PC-9 (cell line): ENCODE results near the gene TMEM63C. TPM values are rescaled to one million over a fixed set of nuclear protein-coding genes. Genes with fewer than 3 reads are reported as not detected.
A peak's percentile ranks its signal among the peaks of the same experiment; 100 is the strongest.

ENCODE experiments used
- BruUV-seq: library from RNA; stranded (reverse); fragments of 400-500 nt; replicated peaks from 2 replicates; lab custom pipeline; 2021; lab: Mats Ljungman, UMichigan
- CTCF ChIA-PET: fragments of 300-600 bp; sonication (Branson Sonifier 250); formaldehyde crosslinking; loops from one replicate; lab custom pipeline; 2022; ENCODE audit warnings: antibody characterized with exemption; lab: Charles Lee
- POLR2A ChIA-PET: fragments of 300-600 bp; sonication (Branson Sonifier 250); formaldehyde crosslinking; loops from one replicate; lab custom pipeline; 2022; ENCODE audit warnings: antibody characterized with exemption; ENCODE audit not compliant: unreplicated experiment; lab: Charles Lee
- DNase-seq, 2 experiments: peaks; one replicate each; pipeline versions ENCODE4 v3.0.0 to v3.0.0-alpha.2; 2015 to 2022; ENCODE audit warnings: mixed read lengths in 1 of 2
- H2AFZ ChIP-seq: fragments of 200-600 bp; sonication (generic); 2 replicates; pipeline ENCODE4 v1.8.1; 2017; ENCODE audit warnings: antibody characterized with exemption
- H3F3A ChIP-seq: fragments of 200-600 bp; sonication (generic); 2 replicates; pipeline ENCODE4 v1.8.1; 2017; ENCODE audit warnings: antibody characterized with exemption, mild to moderate bottlenecking, low read depth; ENCODE audit not compliant: insufficient read depth
- H3K27ac ChIP-seq: fragments of 200-600 bp; sonication (generic); 2 replicates; pipeline ENCODE4 v1.6.1; 2016; ENCODE audit warnings: mixed run types
- H3K27me3 ChIP-seq: fragments of 200-600 bp; sonication (generic); 2 replicates; pipeline ENCODE4 v1.6.1; 2016; ENCODE audit warnings: low read depth, mixed run types; ENCODE audit not compliant: insufficient read depth
- H3K36me3 ChIP-seq: fragments of 200-600 bp; sonication (generic); 2 replicates; pipeline ENCODE4 v1.6.1; 2016; ENCODE audit warnings: low read depth, mixed run types
- H3K4me1 ChIP-seq: fragments of 200-600 bp; sonication (generic); replicated peaks from 2 replicates; pipeline ENCODE4 v1.6.1; 2016; ENCODE audit warnings: mixed run types; ENCODE audit not compliant: insufficient read depth
- H3K4me2 ChIP-seq: fragments of 200-600 bp; sonication (generic); 2 replicates; pipeline ENCODE4 v1.6.1; 2017; ENCODE audit warnings: mixed run types
- H3K4me3 ChIP-seq: fragments of 200-600 bp; sonication (generic); 2 replicates; pipeline ENCODE4 v1.6.1; 2016; ENCODE audit warnings: mixed run types
- H3K79me2 ChIP-seq: fragments of 200-600 bp; sonication (generic); 2 replicates; pipeline ENCODE4 v1.6.1; 2017; ENCODE audit warnings: low read depth, mixed run types
- H3K9me2 ChIP-seq: fragments of 200-600 bp; sonication (generic); 2 replicates; pipeline ENCODE4 v1.8.1; 2017; ENCODE audit warnings: mild to moderate bottlenecking; ENCODE audit not compliant: insufficient read depth
- H3K9me3 ChIP-seq: fragments of 200-600 bp; sonication (generic); 2 replicates; pipeline ENCODE4 v1.8.1; 2016; ENCODE audit warnings: low read depth; ENCODE audit not compliant: insufficient read depth
- H4K20me1 ChIP-seq: fragments of 200-600 bp; sonication (generic); 2 replicates; pipeline ENCODE4 v1.8.1; 2017; ENCODE audit not compliant: insufficient read depth
- CTCF ChIP-seq: fragments of 200-600 bp; sonication (generic); conservative IDR thresholded peaks from 2 replicates; pipeline ENCODE4 v1.6.1; 2017; ENCODE audit warnings: mixed run types, antibody characterized with exemption, mild to moderate bottlenecking, moderate library complexity
- EZH2 ChIP-seq: fragments of 200-600 bp; sonication (generic); IDR thresholded peaks from 2 replicates; pipeline ENCODE4 v1.8.0; 2017; ENCODE audit warnings: antibody characterized with exemption, low read depth
- intact Hi-C: fragments of 100-400 bp; cut with micrococcal nuclease; formaldehyde crosslinking; loops from one replicate; pipeline ENCODE4 v1.10.0; 2022; ENCODE audit not compliant: unreplicated experiment
- total RNA-seq: library from RNA; stranded (reverse); gene quantifications from 2 replicates; pipeline ENCODE4 v1.2.3, GENCODE V29; 2021

Gene TMEM63C
- total RNA-seq, 1 experiment from 2014 or later = 2.2 TPM

- no peaks in the 10 kb centered on the region; the same call in 1 of the 2 replicates for H4K20me1 ChIP-seq
- no peaks in the 10 kb centered on the region for H3K4me1 ChIP-seq
- no peak overlapping the region for H2AFZ ChIP-seq
- H3K9me3 ChIP-seq = no peaks in the 10 kb centered on the region
- H3K27ac ChIP-seq = no peak overlapping the region
- no peaks in the 10 kb centered on the region for H3K79me2 ChIP-seq
- CTCF ChIA-PET = interaction anchor here (1.0 kb wide), 1 partner anchor 11 kb away, joined by 3 read pairs; no protein-coding TSS in a partner anchor
- H3F3A ChIP-seq = no peaks in the 10 kb centered on the region
- intact Hi-C loops = no loop called here
- no peaks in the 10 kb centered on the region for H3K9me2 ChIP-seq
- H3K27me3 ChIP-seq = peaks cover 95% of the 10 kb centered on the region
- BruUV-seq = no TSS peak
- DNase-seq = no peak
- H3K4me3 ChIP-seq = no peak overlapping the region
- no peak for TF ChIP-seq CTCF
- no peak for TF ChIP-seq EZH2
- no peaks in the 10 kb centered on the region for H3K36me3 ChIP-seq
- H3K4me2 ChIP-seq = no peak overlapping the region
- POLR2A ChIA-PET = interaction anchor here (0.7 kb wide), 1 partner anchor 319 kb away, joined by 3 read pairs; no protein-coding TSS in a partner anchor
Observed at GRCh38 chr14:77140359-77141213, 41.0 kb upstream of the TMEM63C start.

- intact Hi-C loops = no loop called here
- no peaks in the 10 kb centered on the region for H3K9me3 ChIP-seq
- DNase-seq = peak in 1 of 2 experiments; percentile 53
- no peak within 1 kb of the TSS for H3K4me2 ChIP-seq
- no peaks in the 10 kb centered on the region for H3K79me2 ChIP-seq
- H3K4me3 ChIP-seq = no peak within 1 kb of the TSS
- ChIA-PET CTCF (interaction anchor here (1.8 kb wide), 1 partner anchor 17 kb away, joined by 6 read pairs; no protein-coding TSS in a partner anchor), POLR2A (interaction anchor here (0.7 kb wide), 1 partner anchor 318 kb away, joined by 3 read pairs; no protein-coding TSS in a partner anchor)
- H2AFZ ChIP-seq = no peak within 1 kb of the TSS
- peaks cover 95% of the 10 kb centered on the region for H3K27me3 ChIP-seq
- H3F3A ChIP-seq = no peaks in the 10 kb centered on the region
- H3K27ac ChIP-seq = no peak within 1 kb of the TSS
- TF ChIP-seq EZH2 = no peak
- no TSS peak for BruUV-seq
- H4K20me1 ChIP-seq = no peaks in the 10 kb centered on the region
- H3K9me2 ChIP-seq = no peaks in the 10 kb centered on the region
- no peaks in the 10 kb centered on the region for H3K36me3 ChIP-seq
- H3K4me1 ChIP-seq = no peaks in the 10 kb centered on the region
Observed at GRCh38 chr14:77141214-77142004, 40.2 kb upstream of the TMEM63C start, which contains the start of gene ZDHHC22. TSS of gene ZDHHC22 (minus strand) at chr14:77141791. CDS start at chr14:77139738, 2,053 bp downstream.

GRCh38 chr14:77142005-77142800 lies 39.4 kb upstream of the TMEM63C start:
- intact Hi-C loops = no loop called here
- H3K27ac ChIP-seq = no peak overlapping the region
- peaks cover 95% of the 10 kb centered on the region for H3K27me3 ChIP-seq
- no peaks in the 10 kb centered on the region for H3K79me2 ChIP-seq
- H3K9me2 ChIP-seq = no peaks in the 10 kb centered on the region
- H3K36me3 ChIP-seq = no peaks in the 10 kb centered on the region
- H3K4me3 ChIP-seq = no peak overlapping the region
- BruUV-seq = no TSS peak
- TF ChIP-seq EZH2 (no peak), CTCF (no peak)
- no peaks in the 10 kb centered on the region for H3K9me3 ChIP-seq
- no peak overlapping the region for H2AFZ ChIP-seq
- DNase-seq = no peak
- CTCF ChIA-PET = interaction anchor here (0.6 to 1.8 kb wide), 7 partner anchors 18 to 1141 kb away, joined by 3 to 16 read pairs (median 4); no protein-coding TSS in a partner anchor
- no peaks in the 10 kb centered on the region for H3F3A ChIP-seq
- no peaks in the 10 kb centered on the region for H4K20me1 ChIP-seq
- H3K4me2 ChIP-seq = no peak overlapping the region
- H3K4me1 ChIP-seq = no peaks in the 10 kb centered on the region
- POLR2A ChIA-PET = no interaction called here
